GM18505 (cell line): ENCODE results near the gene ANTXR1.
"Not testable (repeated sequence)": the region's sequence is repeated elsewhere in the genome, so short reads cannot be mapped to it uniquely, and the experiment has no call there.

Experiments used
- ATAC-seq: cut with Tn5 transposase; IDR thresholded peaks from one replicate; pipeline ENCODE4 v1.9.1; 2021; ENCODE audit not compliant: unreplicated experiment
- POLR2A ChIP-seq: IDR thresholded peaks from 4 replicates; pipeline ENCODE4 v1.6.1; 2011; ENCODE audit warnings: borderline replicate concordance; ENCODE audit not compliant: insufficient read depth, insufficient read length; ENCODE audit errors: extremely low read depth

ANTXR1 gene

DNA sequence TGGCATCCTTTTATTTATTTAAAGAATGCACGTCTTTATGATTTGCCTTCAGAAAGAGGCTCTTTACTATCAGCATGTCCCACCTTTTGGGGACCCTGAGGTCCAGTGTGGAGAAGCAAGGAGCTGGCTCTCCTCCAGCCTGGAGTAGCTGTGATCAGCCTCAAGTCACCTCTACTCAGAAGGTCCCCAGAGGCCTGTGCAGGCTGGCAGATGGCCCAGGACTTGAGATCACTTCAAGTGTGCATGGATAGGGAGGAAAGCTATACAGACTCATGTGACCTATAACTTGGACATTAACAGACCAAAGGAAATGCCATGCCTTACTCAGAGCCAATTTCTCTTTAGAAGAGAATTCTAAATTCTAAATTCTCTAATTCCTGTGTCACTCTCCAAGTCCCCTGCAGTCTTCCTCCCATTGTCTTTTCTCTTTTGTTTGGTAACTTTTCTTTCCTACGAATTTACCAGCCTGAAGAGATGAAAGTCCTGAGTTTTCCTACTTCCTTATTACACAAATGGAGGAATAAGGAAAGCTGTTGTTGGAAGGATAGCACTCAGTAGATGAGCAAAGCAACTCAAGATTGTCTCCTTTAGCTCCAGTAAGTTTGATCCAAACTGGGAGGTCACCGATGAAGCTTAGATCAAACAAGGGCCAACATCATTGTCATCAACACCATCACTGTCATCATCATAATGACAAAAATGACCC lies 210.1 kb downstream of the ANTXR1 start:
- ATAC-seq, result no peak
- no peak for TF ChIP-seq POLR2A

DNA sequence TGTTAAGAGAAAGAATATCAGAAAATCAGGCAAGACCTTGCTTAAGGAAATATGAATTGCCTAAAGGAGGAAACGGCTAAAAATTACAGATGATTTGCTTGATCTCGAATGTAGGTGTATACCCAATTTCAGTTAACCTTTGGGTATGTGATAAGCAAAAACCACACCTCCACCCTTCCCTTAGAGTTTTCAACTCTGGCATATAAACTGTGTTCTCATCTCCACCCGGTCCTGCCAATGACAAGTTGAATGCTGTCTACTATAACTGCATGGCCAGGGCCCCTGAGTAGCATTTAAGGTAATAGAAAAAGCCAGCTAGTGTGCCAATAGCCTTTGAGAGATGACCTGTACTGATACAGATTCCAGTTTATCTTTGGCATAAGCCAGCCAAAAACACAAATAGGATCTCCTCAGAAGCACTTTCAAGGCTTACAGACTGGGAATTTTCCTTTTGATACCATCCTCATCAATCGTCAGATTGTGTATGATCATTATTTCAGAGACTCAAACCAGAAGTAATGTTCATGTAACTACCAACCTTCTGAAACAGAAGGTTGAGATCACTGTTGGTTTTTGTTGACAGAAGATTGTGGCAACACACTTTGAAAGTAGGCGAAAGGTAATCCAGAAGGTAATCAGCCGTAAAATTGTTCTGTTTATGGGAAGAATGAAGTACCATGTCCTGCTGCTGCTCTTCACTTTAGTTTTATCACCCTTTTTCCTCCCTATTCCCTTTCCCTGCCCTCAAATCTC lies 211.0 kb downstream of the ANTXR1 start:
- TF ChIP-seq POLR2A, result no peak
- no peak for ATAC-seq

DNA sequence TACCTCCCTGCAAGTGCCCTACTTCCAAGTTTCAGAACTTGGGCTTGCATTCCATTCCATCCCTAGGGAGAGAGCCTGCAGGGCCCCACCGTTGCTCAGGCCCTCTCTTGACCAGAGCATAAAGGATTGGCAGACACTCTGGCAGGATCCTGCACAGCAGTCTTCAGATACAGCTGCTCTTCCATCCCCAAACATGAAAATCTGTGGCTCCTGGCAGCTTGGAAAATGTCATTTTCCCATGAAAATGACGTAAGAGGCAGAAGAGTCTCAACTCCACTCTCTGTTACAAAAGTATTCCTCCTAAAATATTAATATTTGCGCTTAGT lies 211.5 kb downstream of the ANTXR1 start:
- no peak for ATAC-seq
- no peak for TF ChIP-seq POLR2A

DNA sequence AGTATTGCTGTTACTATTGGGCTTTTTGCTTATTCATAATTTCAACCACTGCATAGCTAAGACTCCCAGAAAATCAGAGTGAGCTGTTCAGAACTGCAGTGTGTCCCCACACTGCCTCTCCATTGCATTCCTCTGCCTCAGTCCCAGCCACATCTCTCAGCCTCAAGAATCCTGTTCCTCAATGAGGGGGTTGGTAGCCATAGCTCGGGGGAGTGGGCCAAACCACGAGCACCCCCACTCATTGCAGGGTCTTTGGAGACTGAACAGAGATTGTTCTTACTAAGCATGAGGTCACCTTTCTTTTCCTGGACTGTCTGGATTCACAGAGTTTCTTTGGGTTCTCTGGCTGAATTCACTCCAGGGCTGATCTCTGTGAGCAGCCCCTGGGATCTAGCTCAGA lies 213.0 kb downstream of the ANTXR1 start:
- no peak for ATAC-seq
- no peak for TF ChIP-seq POLR2A

DNA sequence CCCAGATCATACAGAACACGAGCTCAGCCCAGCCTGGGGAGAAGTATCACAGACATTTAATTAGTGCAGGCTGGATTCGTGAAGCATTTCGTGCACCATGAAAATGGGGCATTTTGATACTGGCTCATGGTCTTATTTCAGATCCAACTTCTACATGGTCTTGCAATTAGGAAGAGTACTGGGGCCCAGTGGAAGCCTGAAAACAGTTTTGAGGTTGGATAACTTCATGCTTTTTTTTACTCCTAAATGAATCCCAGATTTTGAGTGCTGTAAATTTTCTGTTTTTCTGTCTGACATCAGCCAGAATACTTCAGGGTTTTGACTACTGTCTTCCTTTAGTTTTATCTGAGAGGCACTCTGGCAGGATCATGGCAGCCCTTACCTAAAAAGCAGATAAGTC lies 213.9 kb downstream of the ANTXR1 start:
- no peak for TF ChIP-seq POLR2A
- ATAC-seq, result no peak

DNA sequence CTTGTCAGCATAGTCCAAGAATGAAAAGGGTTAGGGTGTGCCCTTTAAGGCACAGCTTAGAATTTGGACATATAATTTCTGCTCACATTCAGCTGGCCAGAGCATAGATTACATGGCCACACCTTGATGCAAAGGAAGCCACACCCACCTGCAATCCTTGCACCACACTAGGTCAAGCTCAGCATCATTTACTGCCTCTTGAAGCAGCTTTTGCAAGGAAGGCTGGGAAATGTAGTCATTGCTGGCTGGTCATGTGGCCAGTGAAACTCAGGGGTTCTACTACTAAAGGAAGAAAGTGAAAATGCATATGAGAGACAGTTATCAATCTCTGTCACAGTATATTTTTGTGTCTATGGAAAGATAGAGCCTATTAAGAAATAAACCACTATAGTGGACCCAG lies 214.7 kb downstream of the ANTXR1 start:
- ATAC-seq, result no peak
- no peak for TF ChIP-seq POLR2A

DNA sequence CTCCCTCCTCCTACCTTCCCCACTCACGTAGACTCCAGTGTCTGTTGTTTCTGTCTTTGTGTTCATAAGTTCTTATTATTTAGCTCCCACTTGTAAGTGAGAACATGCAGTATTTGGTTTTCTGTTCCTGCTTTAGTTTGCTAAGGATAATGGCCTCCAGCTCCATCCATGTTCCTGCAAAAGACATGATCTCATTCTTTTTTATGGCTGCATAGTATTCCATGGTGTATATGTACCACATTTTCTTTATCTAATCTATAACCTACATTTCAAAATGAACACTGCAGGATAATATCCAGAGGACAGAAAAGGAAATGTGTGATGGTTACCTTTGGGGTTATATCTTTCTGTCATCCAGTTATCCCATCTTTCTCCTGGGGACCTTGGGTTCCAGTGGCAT lies 218.0 kb downstream of the ANTXR1 start:
- ATAC-seq, result not testable (repeated sequence)

DNA sequence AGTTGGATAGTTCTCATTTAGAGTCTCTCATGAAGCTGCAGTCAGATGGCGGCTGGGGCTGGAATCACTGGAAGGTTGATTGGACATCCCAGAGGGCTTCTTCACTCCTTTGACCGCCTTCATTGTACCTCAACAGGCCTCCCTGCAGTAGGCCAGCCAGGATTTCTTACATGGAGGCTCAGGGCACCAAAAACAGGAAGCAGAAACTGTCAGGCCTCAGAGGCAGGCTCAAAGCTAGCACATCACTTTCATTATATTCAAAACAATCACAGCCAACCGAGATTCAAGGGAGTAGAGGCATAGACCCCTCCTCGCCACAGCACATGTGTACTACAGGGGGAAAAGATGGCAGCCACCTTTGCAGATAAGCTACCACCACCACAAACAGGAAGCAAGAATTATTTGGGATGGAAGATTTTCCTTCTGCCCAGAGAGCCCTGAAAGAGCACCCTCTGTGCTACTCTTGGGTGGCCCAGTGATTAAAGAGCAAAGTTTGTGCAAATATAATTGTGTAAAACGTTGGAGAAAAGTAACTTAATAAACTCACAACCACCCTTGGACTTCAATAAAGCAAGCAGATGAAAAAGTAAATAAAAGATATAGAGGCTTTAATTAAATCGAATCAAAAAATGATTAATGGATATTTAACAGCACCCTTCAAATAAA lies 218.8 kb downstream of the ANTXR1 start:
- TF ChIP-seq POLR2A, result no peak
- no peak for ATAC-seq

DNA sequence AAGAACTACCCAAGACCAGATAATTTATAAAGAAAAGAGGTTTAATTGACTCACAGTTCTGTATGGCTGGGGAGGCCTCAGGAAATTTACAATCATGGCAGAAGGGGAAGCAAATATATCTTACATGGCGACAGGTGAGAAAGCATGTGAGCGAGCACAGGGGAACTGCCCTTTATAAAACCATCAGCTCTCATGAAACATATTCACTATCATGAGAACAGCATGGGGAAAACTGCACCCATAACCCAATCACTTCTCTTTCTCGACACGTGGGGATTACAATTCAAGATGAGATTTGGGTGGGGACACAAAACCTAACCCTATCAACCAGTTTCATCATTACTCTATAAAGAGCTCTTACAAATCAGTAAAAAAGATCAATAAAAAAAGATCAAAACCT lies 222.9 kb downstream of the ANTXR1 start:
- not testable (repeated sequence) for ATAC-seq

DNA sequence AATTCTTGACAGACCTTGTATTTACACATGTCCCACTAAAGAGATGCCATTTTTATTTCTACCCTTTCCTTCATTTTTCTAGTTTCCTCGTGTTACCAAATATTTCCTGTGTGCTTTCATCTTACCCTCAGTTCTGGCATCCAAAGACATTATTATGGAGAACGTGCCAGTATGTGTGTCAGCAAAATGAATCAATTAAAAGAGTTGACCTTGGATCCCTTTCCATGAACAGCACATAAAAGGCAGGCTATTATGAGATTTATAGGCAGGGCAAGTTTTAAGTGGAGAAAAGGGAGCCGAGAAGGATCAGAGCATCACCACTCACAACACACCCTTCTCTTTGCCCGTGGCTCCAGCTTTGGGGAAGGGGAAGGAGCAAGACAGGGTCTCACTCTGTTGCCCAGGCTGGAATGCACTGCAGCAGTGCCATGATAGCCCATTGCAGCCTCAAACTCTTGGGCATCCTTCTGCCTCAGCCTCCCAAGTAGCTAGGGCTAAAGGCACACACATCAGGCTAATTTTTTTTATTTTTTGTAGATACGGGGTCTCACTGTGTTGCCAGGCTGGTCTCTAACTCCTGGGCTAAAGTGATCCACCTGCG lies 224.2 kb downstream of the ANTXR1 start:
- ATAC-seq, result no peak
- TF ChIP-seq POLR2A, result no peak

DNA sequence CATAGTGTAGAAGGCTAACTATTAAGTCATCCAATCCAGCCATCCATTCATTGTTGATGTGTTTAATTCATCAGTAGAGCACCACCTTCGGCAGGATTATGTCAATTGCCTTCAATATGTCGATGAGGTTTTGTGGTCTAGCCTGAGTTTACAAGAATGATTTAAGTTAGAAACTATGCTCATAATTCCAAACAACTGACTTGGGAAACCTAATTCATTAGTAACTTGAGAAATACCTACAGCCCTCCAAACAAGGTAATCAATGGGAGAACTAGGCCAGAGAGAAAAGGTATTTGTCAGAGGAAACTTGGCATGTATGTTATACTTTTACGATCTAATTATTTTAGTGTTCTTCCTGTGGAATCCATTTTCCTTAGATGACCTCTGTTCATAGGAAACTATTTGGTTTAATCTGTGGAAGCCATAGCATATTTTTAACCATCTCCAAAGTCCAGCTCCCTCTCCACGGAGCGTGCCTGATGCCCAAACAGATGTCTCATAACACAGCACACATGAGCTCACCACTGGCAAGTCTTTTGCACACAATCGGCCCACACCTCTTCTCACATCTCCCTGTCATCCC lies 225.6 kb downstream of the ANTXR1 start:
- no peak for ATAC-seq
- no peak for TF ChIP-seq POLR2A

DNA sequence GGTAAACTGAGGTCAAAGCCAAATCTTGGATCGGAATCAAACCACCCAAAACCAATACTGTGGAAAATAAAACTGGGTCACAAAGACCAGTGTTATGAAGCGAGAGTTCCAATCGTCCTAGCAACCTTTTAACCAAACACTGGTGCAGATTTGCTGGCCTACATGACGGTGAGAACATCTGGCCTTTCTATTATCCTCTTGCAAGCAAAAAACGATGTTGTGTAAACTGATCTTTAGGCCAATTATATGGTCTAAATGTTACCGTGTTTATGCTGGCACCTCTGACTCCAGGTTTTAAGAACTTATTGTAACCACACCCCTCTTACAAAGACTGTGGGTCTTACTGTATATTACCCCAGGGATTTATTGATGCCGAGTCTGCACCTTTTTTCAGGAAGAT lies 228.1 kb downstream of the ANTXR1 start:
- no peak for ATAC-seq
- TF ChIP-seq POLR2A, result no peak

DNA sequence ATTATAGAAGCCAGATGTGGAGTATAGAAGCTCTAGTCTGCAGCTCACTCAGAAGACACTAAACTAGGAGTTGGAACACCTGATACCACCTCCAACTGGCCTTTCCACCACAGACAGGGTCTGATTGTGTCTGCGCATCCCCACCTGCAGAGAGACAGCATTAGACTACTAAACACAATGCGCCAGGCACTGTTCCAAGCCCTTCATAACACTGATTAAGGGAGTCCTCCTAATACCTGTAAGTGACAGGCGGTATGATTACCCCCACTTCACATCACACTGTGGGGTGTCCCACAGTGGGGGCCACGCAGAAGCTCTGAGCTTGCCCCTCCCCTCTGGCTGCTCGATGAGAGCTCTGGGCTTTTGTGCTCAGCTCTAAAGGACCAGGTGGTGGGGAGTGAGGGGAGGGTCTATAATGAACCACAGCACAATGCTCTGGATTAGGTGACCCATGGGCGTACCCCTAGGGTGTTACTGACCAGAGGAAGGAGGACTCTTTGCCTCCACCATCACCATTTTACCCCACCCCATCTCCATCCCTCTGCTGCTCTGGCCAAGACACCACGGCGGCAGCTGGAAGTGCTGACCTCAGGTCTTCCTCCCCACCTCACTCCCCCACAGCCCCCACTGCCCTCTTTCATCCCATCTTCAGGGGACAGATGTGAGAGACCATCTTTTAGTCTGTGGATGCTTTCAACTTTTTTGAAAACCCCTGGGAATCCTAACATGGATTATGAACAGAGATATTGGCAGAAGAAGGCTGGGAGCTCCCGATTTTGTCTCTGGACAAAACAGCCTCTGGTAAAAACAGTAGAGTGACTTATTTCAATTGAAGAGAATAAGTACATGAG lies 228.9 kb downstream of the ANTXR1 start:
- no peak for ATAC-seq

More for the DNA sequence above, 228.9 kb downstream of the ANTXR1 start:
- TF ChIP-seq POLR2A, result no peak
